Measurements from ENCODE around the gene HMG20B. TPM values are rescaled to one million over a fixed set of nuclear protein-coding genes. Genes with fewer than 3 reads are reported as not detected.

Gene HMG20B
- polyA plus RNA-seq, 1 donor from 2014 or later, result 22.6 TPM

- Histone ChIP-seq H3K27ac (ENCODE audit: low read length) (no peak overlapping the region), H3K36me3 (ENCODE audit: insufficient read depth, low read length) (no peaks in the 10 kb centered on the region), H3K9ac (ENCODE audit: low read length) (no peak overlapping the region), H3K79me2 (replicated peaks; ENCODE audit: insufficient read depth, low read length) (no peaks in the 10 kb centered on the region), H4K20me1 (ENCODE audit: insufficient read depth) (no peaks in the 10 kb centered on the region), H3K9me3 (ENCODE audit: low read length) (no peaks in the 10 kb centered on the region), H3F3A (ENCODE audit: insufficient read depth, low read length, poor library complexity, severe bottlenecking) (no peaks in the 10 kb centered on the region), H3K27me3 (ENCODE audit: insufficient read depth, low read depth, low read length) (no peaks in the 10 kb centered on the region), H3K9me2 (ENCODE audit: insufficient read depth, low read length) (no peaks in the 10 kb centered on the region), H2AFZ (ENCODE audit: low read depth, low read length) (no peak overlapping the region), H3K4me2 (ENCODE audit: low read length) (no peak overlapping the region), H3K4me3 (ENCODE audit: low read length) (no peak overlapping the region)
- no peak for TF ChIP-seq RAD21 (conservative IDR thresholded peaks at IDR 0.05)
These were observed 35.7 kb upstream of the HMG20B start for GRCh38 chr19:3537101-3537437.

- Histone ChIP-seq H3K4me2 (ENCODE audit: low read length) (no peak overlapping the region), H3K27ac (ENCODE audit: low read length) (no peak overlapping the region), H3K9ac (ENCODE audit: low read length) (no peak overlapping the region), H3K36me3 (ENCODE audit: insufficient read depth, low read length) (no peaks in the 10 kb centered on the region), H3K79me2 (replicated peaks; ENCODE audit: insufficient read depth, low read length) (no peaks in the 10 kb centered on the region), H3K4me3 (ENCODE audit: low read length) (no peak overlapping the region), H3K27me3 (ENCODE audit: insufficient read depth, low read depth, low read length) (no peaks in the 10 kb centered on the region), H4K20me1 (ENCODE audit: insufficient read depth) (no peaks in the 10 kb centered on the region), H3K9me3 (ENCODE audit: low read length) (no peaks in the 10 kb centered on the region), H2AFZ (ENCODE audit: low read depth, low read length) (no peak overlapping the region), H3K9me2 (ENCODE audit: insufficient read depth, low read length) (no peaks in the 10 kb centered on the region), H3F3A (ENCODE audit: insufficient read depth, low read length, poor library complexity, severe bottlenecking) (no peaks in the 10 kb centered on the region)
- TF ChIP-seq CTCF (IDR thresholded peaks at IDR 0.05; ENCODE audit: poor library complexity, severe bottlenecking), result no peak
- TF ChIP-seq MXI1 (conservative IDR thresholded peaks at IDR 0.05; ENCODE audit: poor library complexity, severe bottlenecking), result no peak
- TF ChIP-seq EZH2 (IDR thresholded peaks at IDR 0.05; ENCODE audit: borderline replicate concordance, insufficient read depth, low read length, poor library complexity, severe bottlenecking), result no peak
- TF ChIP-seq EP300 (conservative IDR thresholded peaks at IDR 0.05; ENCODE audit: poor library complexity, severe bottlenecking), result no peak
- no peak for TF ChIP-seq POLR2AphosphoS5 (IDR thresholded peaks at IDR 0.05)
- no peak for TF ChIP-seq TAF1 (IDR thresholded peaks at IDR 0.05; ENCODE audit: low read depth)
- no peak for TF ChIP-seq SMC3 (conservative IDR thresholded peaks at IDR 0.05; ENCODE audit: poor library complexity)
- no peak for TF ChIP-seq REST (IDR thresholded peaks at IDR 0.05; ENCODE audit: borderline replicate concordance)
These were observed 35.1 kb upstream of the HMG20B start for GRCh38 chr19:3537438-3538240.
